DND-41 (cell line): ENCODE measurements around the gene MKRN3.

ENCODE experiments used
- ATAC-seq: fragments of 200-7000 bp; cut with Tn5 transposase; 3 replicates; pipeline ENCODE4 v1.9.1; 2021; ENCODE audit warnings: low read depth; ENCODE audit not compliant: insufficient read depth
- DNase-seq: peaks from one replicate; pipeline ENCODE4 v3.0.0-alpha.2; 2020
- H2AFZ ChIP-seq: 2 replicates; pipeline ENCODE4 v1.6.0; 2012; ENCODE audit warnings: low read depth, low read length
- H3K27ac ChIP-seq: 2 replicates; pipeline ENCODE4 v1.5.1; 2012; ENCODE audit warnings: low read length, inconsistent platforms
- H3K27me3 ChIP-seq: fragments of 200-600 bp; sonication (generic); 2 replicates; pipeline ENCODE4 v1.6.0; 2012; ENCODE audit warnings: low read length, mild to moderate bottlenecking, inconsistent platforms; ENCODE audit not compliant: insufficient read depth, poor library complexity
- H3K36me3 ChIP-seq: 2 replicates; pipeline ENCODE4 v1.5.1; 2012; ENCODE audit warnings: low read length, inconsistent platforms; ENCODE audit not compliant: insufficient read depth
- H3K4me1 ChIP-seq: 2 replicates; pipeline ENCODE4 v1.5.1; 2012; ENCODE audit warnings: mild to moderate bottlenecking, low read length; ENCODE audit not compliant: insufficient read depth
- H3K4me2 ChIP-seq: 2 replicates; pipeline ENCODE4 v1.6.0; 2012; ENCODE audit warnings: mild to moderate bottlenecking, moderate library complexity, low read length, inconsistent platforms; ENCODE audit not compliant: insufficient read depth
- H3K4me3 ChIP-seq, 2 experiments: fragments of 200-600 bp in 1 of 2; shearing (Covaris generic) in 1 of 2; 2 replicates each; pipeline ENCODE4 v1.5.1; 2012 to 2016; ENCODE audit warnings: inconsistent platforms in 2 of 2, low read length in 2 of 2, mild to moderate bottlenecking in 2 of 2, low read depth in 1 of 2, moderate library complexity in 1 of 2
- H3K79me2 ChIP-seq: 2 replicates; pipeline ENCODE4 v1.6.0; 2012; ENCODE audit warnings: low read length, inconsistent platforms; ENCODE audit not compliant: insufficient read depth
- H3K9ac ChIP-seq: 2 replicates; pipeline ENCODE4 v1.6.0; 2012; ENCODE audit warnings: low read depth, mild to moderate bottlenecking, inconsistent platforms, low read length, moderate library complexity
- H3K9me3 ChIP-seq: 2 replicates; pipeline ENCODE4 v1.5.1; 2012; ENCODE audit warnings: low read length, moderate library complexity, mild to moderate bottlenecking, inconsistent platforms; ENCODE audit not compliant: insufficient read depth, severe bottlenecking
- H4K20me1 ChIP-seq: 2 replicates; pipeline ENCODE4 v1.6.0; 2012; ENCODE audit warnings: low read length; ENCODE audit not compliant: insufficient read depth
- CTCF ChIP-seq: IDR thresholded peaks from 2 replicates; pipeline ENCODE4 v1.5.1; 2012; ENCODE audit warnings: borderline replicate concordance, low read length, moderate library complexity, mild to moderate bottlenecking; ENCODE audit not compliant: poor library complexity, severe bottlenecking; ENCODE audit errors: extremely low read depth
- EZH2 ChIP-seq: IDR thresholded peaks from 3 replicates; pipeline ENCODE4 v1.6.1; 2012; ENCODE audit warnings: borderline replicate concordance, low read depth, mild to moderate bottlenecking, moderate library complexity, low read length, inconsistent platforms; ENCODE audit not compliant: severe bottlenecking

MKRN3 gene

GRCh38 chr15:23602124-23602523, 36.6 kb downstream of the MKRN3 start:
- TF ChIP-seq EZH2 (no peak), CTCF (no peak)
- no peak for ATAC-seq

GRCh38 chr15:23606226-23606625, 40.8 kb downstream of the MKRN3 start:
- Histone ChIP-seq H3K9me3 (no peaks in the 10 kb centered on the region), H3K27me3 (no peaks in the 10 kb centered on the region), H3K79me2 (no peaks in the 10 kb centered on the region), H4K20me1 (no peaks in the 10 kb centered on the region), H3K27ac (no peak overlapping the region), H3K4me2 (no peak overlapping the region), H3K4me1 (no peaks in the 10 kb centered on the region), H2AFZ (no peak overlapping the region), H3K9ac (no peak overlapping the region), H3K4me3 (no peak overlapping the region), H3K36me3 (no peaks in the 10 kb centered on the region)
- ATAC-seq (no peak), DNase-seq (no peak)
- TF ChIP-seq CTCF = no peak
- TF ChIP-seq EZH2 = no peak

More at GRCh38 chr15:23602124-23602523, 36.6 kb downstream of the MKRN3 start:
- no peak for DNase-seq
- H2AFZ ChIP-seq = no peak overlapping the region
- no peaks in the 10 kb centered on the region for H3K4me1 ChIP-seq
- H3K79me2 ChIP-seq = no peaks in the 10 kb centered on the region
- no peak overlapping the region for H3K9ac ChIP-seq
- no peaks in the 10 kb centered on the region for H4K20me1 ChIP-seq
- no peaks in the 10 kb centered on the region for H3K9me3 ChIP-seq
- H3K27ac ChIP-seq = no peak overlapping the region
- no peak overlapping the region for H3K4me3 ChIP-seq
- H3K36me3 ChIP-seq = no peaks in the 10 kb centered on the region
- H3K27me3 ChIP-seq = no peaks in the 10 kb centered on the region
- H3K4me2 ChIP-seq = no peak overlapping the region

- TF ChIP-seq CTCF = no peak
- no peak for TF ChIP-seq EZH2
- H3K4me1 ChIP-seq = no peaks in the 10 kb centered on the region
- no peak overlapping the region; the same call in 1 of the 2 replicates for H2AFZ ChIP-seq
- no peak for DNase-seq
- H3K4me2 ChIP-seq = no peak overlapping the region
- no peaks in the 10 kb centered on the region for H3K27me3 ChIP-seq
- no peaks in the 10 kb centered on the region for H3K36me3 ChIP-seq
- H3K4me3 ChIP-seq = no peak overlapping the region
- no peak for ATAC-seq
- no peaks in the 10 kb centered on the region for H4K20me1 ChIP-seq
- H3K9me3 ChIP-seq = no peaks in the 10 kb centered on the region
- H3K9ac ChIP-seq = no peak overlapping the region
- H3K27ac ChIP-seq = no peak overlapping the region
- H3K79me2 ChIP-seq = no peaks in the 10 kb centered on the region
These were observed 51.1 kb downstream of the MKRN3 start for GRCh38 chr15:23616536-23616935.
